T follicular helper cell (primary cell): ENCODE results near the gene RSPO1.

Experiments used
- DNase-seq: peaks from one replicate; pipeline ENCODE4 v3.0.0-alpha.2; 2020; ENCODE audit warnings: low read depth

The RSPO1 gene

DNA sequence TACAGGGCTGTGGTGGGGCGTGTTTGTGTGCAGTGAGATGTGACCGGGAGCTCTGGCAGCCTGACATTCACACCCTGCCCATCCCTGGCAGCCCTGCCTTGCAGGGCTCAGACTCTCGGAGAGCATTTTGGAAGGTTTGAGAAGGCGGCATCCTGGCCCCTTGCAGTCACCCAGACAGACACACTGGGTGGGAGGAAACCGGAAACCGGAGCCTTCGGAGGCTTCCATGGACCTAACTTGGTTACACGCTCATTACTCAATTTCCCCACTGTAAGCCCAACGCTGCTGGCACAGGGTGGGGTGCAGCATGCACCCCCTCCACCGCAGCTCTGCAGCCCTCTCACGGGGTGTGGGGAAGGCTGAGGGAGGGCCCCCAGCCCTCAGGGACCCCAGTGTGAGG, 22.2 kb upstream of the RSPO1 start:
- DNase-seq, result no peak

DNA sequence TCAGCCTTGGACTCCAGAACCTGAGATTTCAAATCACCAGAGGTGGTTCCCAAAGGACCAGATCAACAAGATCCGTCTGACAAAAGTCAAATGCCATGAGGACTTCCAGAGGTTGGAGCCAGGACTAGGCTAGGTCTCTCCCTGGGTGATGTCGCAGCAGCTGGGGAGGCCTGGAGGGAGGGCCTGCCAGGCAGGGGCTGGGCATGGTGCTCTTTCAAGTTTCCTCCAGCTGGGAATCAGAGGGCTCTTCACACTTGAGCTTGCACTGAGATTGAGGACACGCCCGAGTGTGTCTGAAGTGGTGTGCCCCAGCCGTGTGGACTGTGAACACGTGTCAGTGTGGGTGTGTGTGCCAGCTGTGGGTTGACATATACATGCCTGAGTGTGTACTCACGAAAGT, 21.3 kb upstream of the RSPO1 start:
- DNase-seq, result no peak

GRCh38 chr1:37655274-37655673, 20.6 kb upstream of the RSPO1 start:
- DNase-seq, result no peak

DNA sequence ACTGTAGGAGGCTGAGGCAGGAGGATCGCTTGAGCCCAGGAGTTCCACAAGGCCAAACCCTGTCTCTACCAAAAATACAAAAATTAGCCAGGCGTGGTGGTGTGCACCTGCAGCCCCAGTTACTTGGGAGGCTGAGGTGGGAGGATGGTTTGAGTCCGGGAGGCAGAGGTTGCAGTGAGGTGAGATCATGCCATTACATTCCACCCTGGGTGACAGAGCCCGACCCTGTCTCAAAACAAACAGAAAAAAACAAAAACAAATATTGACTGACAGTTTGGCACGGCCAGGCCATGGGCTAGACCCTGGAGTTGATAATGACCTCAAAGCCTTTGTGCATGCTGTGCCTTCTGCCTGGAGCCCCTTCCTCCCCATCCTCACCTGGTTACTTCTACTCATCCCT, 19.2 kb upstream of the RSPO1 start:
- no peak for DNase-seq

DNA sequence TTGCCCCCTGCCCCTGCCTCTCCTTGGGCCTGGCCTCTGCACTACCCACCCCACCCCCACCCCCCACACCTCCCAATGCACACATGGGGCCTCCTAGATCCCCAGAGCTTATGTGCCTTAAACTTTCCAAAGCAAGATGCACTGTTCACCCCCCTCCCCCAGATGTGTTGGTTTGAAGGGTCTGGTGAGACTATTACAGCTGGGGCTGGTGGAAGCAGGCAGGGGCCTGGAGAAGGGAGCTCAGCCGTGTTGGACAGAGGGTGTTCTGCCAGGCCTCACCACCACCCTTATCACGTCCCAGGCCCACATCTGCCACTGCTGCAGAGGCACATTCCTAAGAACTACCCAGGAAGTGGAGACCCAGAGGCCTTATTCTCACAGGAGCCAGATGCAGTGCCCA, 18.3 kb upstream of the RSPO1 start:
- no peak for DNase-seq

- DNase-seq, result no peak
Observed at GRCh38 chr1:37651803-37652202, 17.1 kb upstream of the RSPO1 start.

GRCh38 chr1:37650721-37651120, 16.0 kb upstream of the RSPO1 start:
- DNase-seq, result no peak

- no peak for DNase-seq
Observed at GRCh38 chr1:37650173-37650572, 15.5 kb upstream of the RSPO1 start.

DNA sequence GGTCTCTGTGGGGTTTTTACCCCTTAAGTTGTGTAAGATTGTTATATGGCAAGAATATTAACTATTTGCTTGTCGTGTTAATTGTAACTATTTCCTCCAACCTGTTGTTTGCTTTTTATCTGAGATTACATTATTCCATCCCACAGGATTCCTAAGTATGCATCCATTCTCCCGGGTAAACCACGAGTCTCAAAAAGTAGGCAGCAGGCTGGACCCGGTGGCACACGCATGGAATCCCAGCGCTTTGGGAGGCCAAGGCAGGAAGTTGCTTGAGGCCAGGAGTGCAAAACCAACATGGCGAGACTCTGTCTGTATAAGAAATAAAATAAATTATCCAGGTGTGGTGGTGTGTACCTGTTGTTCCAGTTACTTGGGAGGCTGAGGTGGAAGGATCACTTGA, 12.6 kb upstream of the RSPO1 start:
- DNase-seq, result no peak

- DNase-seq, result no peak
Observed at GRCh38 chr1:37641059-37641458, 6.4 kb upstream of the RSPO1 start.

DNA sequence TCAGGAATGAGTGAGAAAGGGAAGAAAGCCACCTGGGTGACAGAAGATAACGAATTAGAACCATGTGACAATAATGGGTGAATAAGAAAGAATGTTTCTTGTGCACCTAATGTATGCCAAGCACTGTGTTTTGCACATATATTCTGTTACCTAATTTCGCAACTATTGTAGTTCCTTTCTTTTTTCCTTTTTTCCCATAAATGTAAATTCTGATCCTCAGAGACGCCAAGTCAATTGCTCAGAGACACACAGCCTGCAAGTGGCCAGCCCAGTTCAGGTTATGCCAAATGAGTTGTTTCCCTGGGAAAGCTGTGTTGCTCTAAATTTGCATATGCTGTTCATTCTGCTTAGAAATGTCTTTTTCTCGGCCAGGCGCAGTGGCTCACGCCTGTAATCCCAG, 1.7 kb upstream of the RSPO1 start:
- DNase-seq, result no peak

DNA sequence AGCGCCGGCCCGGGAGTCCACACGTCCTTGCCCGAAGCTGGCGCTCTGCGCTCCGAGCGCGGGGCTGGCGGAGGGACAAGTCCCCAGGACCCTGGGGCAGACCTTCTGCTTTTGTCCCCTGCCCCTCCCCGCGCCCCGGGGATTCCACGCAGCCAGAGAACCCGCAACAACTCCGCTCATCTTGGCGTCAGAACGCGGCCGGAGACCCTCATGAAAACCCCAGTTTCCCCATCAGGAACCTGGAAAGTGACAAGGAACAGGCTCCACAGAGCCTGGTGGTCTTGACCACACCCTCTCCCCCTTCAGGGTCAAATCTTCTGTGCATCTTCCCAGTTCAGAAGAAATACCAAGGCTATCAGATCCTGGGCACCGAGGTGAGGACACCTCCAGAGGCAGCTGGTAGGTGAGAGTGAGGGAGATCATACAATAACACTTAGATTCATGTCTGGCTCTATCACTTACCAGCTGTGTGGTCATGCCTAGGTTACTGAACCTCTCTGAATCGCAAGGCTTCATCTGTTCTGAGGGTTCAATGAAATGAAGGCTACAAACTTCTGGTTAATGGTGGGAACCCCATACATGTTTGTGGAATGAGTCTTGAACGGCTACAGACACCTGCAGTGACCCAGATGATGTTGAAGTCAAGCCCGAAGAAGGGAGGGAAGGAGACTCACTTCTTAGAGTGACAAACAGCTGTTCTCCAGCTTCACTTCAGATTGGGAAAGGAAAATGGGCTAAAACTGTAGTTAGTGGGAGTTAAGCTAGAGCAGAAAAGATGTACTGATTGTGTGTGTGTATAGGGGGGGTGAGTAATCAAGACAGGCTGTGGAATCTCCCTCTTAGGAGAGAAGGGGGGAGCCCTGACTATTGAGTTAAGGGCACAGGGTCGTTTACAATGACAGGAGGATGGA, 555 bp upstream of the RSPO1 start:
- no peak for DNase-seq

DNA sequence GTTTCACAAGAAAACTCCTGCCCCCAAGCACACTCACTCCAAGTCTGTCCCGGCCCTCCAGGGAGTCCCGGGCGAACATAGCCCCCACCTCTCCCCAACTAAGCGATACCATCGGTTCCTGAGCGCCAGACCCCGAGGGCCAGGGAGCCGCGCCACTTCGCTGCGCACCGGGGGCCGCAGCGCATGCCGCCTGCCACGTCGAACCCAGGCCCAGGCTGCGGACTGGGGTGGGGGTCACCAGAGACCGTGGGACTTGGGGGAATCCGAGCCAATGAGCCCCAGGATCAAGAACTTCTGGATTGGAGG, 801 bp downstream of the RSPO1 start:
- no peak for DNase-seq

DNA sequence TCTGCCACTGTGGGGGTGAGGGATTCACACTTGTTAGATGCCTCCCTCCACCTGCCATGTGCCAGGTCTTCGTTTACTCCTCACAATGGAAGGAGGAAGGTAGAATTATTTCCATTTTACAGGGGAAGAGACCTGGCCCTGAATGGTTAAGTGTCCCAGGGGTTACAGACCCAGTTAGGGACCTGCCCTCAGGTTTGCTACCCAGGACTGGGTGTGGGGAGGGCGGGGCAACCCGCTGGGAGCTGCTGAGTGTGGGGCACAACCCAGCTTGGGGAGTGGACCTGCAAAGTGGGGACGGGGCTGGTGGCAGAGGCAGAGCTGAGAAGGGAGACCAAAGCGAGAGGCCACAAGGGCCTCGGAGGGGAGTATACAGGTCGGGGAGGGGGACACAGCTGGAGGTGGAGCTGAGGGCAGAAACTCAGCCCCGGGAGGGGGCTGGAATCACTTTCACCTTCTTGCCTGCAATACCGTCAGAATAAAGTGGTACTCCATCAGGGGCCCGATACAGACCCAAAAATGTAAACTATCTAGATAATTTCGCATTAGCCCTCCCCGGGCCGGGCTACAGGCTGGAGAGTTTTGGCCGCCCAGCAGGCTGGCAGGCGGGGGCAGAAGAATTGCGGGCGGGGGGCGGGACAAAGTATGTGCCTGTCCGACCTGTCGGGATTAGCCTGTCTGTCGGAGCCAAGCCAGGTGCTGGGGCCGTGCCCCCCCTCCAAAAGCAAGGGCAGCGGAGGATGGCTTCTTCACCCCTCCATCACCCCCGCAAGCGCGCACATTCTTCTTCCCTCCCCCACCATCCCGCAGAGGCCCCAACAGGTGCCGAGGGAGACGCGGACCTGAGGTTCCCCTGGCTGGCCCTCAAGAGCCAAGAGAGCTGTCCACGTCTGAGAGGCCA, 1.4 kb downstream of the RSPO1 start:
- no peak for DNase-seq

GRCh38 chr1:37631036-37631435, 3.7 kb downstream of the RSPO1 start:
- DNase-seq, result no peak

GRCh38 chr1:37630426-37631028, 4.2 kb downstream of the RSPO1 start:
- no peak for DNase-seq

DNA sequence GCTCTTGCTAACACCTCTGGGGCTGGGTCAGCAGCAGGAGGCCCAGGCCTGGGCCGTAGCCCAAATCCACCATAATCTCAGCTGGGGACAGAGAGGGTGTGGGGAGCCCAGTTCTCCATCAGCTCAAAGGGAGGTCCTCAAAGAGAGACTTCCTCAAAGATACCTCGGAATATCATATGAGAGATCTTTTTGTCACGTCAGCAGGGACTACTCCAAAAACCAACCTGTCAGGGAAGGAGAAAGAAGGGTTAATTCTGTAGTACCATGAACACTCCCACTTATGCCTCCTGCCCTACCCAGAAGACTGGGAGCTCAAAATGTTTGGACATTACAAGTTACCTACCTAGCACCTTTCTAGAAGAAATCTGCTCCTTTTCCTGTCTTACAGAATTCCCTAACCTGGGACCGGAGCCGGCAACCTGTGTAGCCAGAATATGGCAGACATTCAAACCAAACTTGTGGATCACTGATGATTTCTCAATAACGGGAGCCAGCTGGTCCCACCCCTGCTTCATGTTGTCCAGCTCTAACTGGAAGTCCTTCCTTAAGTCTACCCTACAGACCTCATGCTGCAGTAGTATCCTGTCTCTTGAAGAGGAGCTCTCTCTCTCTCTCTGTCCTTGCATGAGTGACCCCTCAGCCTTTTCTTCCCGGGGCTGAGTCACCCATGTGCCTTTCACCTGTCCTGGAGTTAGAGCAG, 4.8 kb downstream of the RSPO1 start:
- no peak for DNase-seq

GRCh38 chr1:37629008-37629407, 5.7 kb downstream of the RSPO1 start:
- DNase-seq, result no peak

DNA sequence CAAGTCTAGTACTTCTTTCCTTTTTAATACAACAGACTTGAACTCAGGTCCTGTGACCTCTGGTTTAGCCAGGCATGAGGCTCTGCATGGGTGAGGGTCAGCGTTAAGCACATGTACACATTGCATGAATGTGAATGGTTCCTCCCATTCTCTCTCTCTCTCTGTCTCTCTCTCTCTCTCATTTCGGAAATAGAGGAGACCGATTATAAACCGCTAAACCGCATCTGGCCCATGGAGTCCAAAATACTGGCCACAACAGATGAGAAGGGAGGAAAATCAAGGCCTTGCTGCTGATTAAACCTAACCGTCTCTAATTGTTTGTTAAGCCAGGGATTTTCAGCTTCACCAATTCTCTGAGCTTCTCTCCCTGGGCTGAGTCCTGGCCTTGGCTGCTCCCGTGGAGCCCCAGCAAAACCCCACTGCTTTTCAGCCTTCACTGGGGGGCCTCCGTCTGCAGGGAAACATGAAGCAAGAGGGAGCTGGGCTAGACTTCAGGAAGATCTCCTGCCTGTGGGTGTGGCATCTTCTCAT, 6.6 kb downstream of the RSPO1 start:
- DNase-seq, result no peak

GRCh38 chr1:37622131-37622530, 12.6 kb downstream of the RSPO1 start:
- no peak for DNase-seq

- DNase-seq, result no peak
Observed at GRCh38 chr1:37621326-37621870, 13.3 kb downstream of the RSPO1 start.

GRCh38 chr1:37620707-37621106, 14.0 kb downstream of the RSPO1 start:
- no peak for DNase-seq
